GM18505 (cell line): ENCODE data around the gene BRICD5.

Experiments used
- ATAC-seq: cut with Tn5 transposase; IDR thresholded peaks from one replicate; pipeline ENCODE4 v1.9.1; 2021; ENCODE audit not compliant: unreplicated experiment
- POLR2A ChIP-seq: IDR thresholded peaks from 4 replicates; pipeline ENCODE4 v1.6.1; 2011; ENCODE audit warnings: borderline replicate concordance; ENCODE audit not compliant: insufficient read depth, insufficient read length; ENCODE audit errors: extremely low read depth

The BRICD5 gene

GRCh38 chr16:2195322-2196161 is 15.1 kb downstream of the BRICD5 start:
- TF ChIP-seq POLR2A, result no peak
- no peak for ATAC-seq

GRCh38 chr16:2194852-2195321 is 15.8 kb downstream of the BRICD5 start:
- no peak for ATAC-seq

GRCh38 chr16:2194166-2194834 is 16.4 kb downstream of the BRICD5 start:
- TF ChIP-seq POLR2A, result no peak
- ATAC-seq, result no peak

More at GRCh38 chr16:2194852-2195321, 15.8 kb downstream of the BRICD5 start:
- TF ChIP-seq POLR2A, result no peak

DNA sequence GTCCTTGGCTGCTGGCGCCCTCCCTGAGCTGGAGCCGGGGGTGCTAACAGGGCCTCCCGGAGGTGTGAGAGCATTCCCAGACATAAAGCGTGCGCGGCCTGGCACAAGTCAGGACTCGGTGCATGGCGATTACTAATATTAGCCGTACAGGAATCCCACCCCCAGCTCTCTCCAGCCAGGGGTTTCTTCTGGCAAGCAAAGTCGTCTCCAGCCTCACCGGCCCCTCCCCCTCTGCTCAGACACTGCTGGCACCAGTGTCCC is 19.3 kb downstream of the BRICD5 start:
- no peak for ATAC-seq
- TF ChIP-seq POLR2A, result no peak

GRCh38 chr16:2190659-2191445 is 19.8 kb downstream of the BRICD5 start:
- no peak for ATAC-seq
- TF ChIP-seq POLR2A, result no peak

DNA sequence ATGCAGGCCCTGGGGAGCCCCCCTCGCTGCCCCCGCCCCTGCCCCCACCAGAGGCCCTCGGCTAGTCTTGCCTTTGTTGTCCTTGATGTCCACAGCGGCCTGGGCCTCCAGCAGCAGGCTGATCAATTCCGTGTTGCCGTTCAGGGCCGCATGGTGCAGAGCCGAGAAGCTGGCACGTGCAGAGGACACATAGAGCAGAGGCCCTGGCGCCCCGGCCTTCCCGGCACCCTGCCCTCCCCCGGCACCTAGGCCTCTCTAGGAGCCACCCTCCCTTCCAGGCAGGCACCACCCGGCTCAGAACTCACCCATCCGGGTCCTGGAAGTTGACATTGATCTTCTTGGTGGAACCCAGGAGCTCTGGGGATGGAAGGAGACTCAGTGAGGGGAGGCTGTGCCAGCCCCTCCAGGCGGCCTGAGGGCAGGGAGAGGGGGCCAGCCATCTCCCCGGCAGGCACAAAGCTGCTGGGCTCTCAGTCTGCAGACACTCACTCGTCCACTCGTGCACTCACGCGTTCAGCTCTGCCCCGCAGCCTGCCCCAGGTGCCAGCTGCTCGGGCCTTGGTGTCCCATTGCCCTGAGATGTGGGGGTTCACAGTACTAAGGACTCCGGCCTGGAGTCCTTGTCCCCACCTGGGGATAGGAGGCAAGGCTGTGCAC is 20.5 kb downstream of the BRICD5 start:
- no peak for TF ChIP-seq POLR2A
- no peak for ATAC-seq

DNA sequence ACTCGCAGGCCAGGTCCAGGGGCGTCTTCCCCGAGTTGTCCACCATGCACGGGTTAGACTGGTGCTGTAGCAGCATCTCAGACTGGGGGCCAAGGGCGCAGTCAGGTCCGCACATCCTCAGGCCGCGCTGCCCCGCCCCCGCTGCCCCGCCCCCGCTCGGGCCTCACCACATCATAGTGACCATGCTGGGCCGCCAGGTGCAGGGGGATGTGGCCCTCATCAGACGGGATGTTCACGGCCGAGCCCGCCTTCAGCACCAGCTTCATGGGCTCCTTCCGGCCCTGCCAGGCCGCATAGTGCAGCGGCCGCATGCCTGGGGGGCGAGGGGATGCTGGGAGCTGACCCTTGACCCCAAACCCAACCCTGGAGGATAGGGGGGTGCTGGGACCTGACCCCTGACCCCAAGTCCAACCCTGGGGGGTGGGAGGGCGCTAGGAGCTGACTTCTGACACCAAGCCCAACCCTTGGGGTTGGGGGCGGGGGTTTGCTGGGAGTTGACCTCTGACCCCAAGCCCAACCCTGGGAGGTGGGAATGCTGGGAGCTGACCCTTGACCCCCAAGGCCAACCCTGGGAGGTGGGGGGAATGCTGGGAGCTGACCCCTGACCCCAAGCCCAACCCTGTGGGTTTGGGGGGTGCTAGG is 21.3 kb downstream of the BRICD5 start:
- ATAC-seq, result no peak
- no peak for TF ChIP-seq POLR2A

GRCh38 chr16:2188395-2188794 is 22.3 kb downstream of the BRICD5 start:
- no peak for TF ChIP-seq POLR2A
- no peak for ATAC-seq

DNA sequence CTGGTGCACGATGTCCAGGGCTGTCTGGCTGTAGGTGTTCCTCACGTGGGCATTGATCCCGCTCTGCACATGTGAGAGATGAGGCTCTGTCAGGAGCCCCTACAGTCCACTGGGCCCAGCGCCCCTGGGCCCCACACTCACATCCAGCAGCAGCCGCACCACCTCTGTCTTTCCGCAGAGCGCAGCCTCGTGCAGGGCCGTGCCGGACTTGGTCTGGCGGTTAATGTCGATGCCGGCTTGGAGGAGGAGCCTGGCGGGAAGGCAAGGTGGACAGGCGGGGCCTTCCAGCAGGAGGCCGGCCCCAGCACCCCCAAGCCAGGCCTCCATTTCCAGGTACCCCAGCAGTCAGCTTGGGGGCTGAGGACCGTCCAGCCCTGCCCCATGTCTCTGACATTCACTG is 23.5 kb downstream of the BRICD5 start:
- no peak for TF ChIP-seq POLR2A
- no peak for ATAC-seq

DNA sequence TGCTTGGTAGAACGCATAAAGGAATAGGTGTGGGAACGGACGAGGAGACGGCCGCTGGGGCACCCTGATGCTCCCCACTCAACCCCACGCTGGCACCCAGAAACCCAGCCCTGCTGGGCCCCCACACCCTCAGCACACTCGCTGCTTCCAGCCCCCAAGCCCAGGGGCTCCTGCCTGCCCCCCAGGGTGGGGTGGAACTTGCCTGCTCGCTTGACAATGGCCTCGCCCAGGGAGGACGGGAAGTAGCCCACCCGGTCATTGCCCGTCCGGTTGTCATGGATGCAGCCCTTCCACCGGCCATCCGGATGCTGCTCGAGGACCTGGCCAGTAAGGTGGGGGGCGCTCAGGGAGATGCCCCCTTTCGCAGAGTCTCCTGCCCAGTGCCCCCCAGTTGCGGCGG is 24.2 kb downstream of the BRICD5 start:
- TF ChIP-seq POLR2A, result no peak
- no peak for ATAC-seq

GRCh38 chr16:2186064-2186463 is 24.6 kb downstream of the BRICD5 start:
- no peak for ATAC-seq
- no peak for TF ChIP-seq POLR2A

- no peak for TF ChIP-seq POLR2A
- ATAC-seq, result no peak
Measured at GRCh38 chr16:2184962-2185361, 25.7 kb downstream of the BRICD5 start.

DNA sequence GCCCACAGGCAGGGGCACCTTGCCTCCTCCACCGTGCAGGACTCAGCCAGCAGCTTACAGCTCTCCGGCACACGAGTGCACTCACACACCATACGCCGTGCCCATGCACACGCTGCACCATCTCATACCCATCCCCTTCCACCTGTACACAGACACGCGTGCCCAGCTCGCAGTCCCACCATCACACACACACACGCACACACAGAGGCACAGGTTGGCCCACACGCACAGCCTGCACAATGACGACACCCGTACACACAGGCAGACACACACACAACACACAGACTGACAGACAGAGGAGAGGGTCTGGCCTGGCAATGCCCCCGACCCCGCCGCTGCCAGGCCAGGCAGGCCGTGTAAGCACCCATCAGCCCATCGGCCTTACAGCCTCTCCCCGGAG is 26.3 kb downstream of the BRICD5 start:
- ATAC-seq, result no peak
- TF ChIP-seq POLR2A, result no peak
